Fibroblast of mammary gland (primary cell): ENCODE data around the gene FOXO3.

Source experiments
- DNase-seq: peaks from one replicate; pipeline ENCODE4 v3.0.0-alpha.2; 2010; ENCODE audit warnings: low read depth
- H3K4me3 ChIP-seq: 2 replicates; pipeline ENCODE4 v1.5.1; 2011; ENCODE audit warnings: low read depth, mild to moderate bottlenecking, low read length, moderate library complexity; ENCODE audit not compliant: control insufficient read depth
- CTCF ChIP-seq: conservative IDR thresholded peaks from 2 replicates; pipeline ENCODE4 v1.5.1; 2011; ENCODE audit warnings: low read depth, low read length, inconsistent platforms; ENCODE audit not compliant: control insufficient read depth, insufficient read depth

The FOXO3 gene

GRCh38 chr6:108693430-108694154, 132.9 kb downstream of the FOXO3 start:
- H3K4me3 ChIP-seq: no peak overlapping the region
- no peak for DNase-seq
- TF ChIP-seq CTCF: no peak

GRCh38 chr6:108694816-108695215, 134.1 kb downstream of the FOXO3 start:
- TF ChIP-seq CTCF: no peak
- no peak for DNase-seq
- H3K4me3 ChIP-seq: no peak overlapping the region

- no peak for TF ChIP-seq CTCF
- no peak for DNase-seq
- H3K4me3 ChIP-seq: no peak overlapping the region
Observed at GRCh38 chr6:108697561-108698161, 136.9 kb downstream of the FOXO3 start.

GRCh38 chr6:108698593-108699289, 138.0 kb downstream of the FOXO3 start:
- no peak overlapping the region for H3K4me3 ChIP-seq
- TF ChIP-seq CTCF: no peak
- DNase-seq: no peak

- H3K4me3 ChIP-seq: no peak overlapping the region
- DNase-seq: no peak
- TF ChIP-seq CTCF: no peak
Observed at GRCh38 chr6:108699290-108700041, 138.7 kb downstream of the FOXO3 start.

- TF ChIP-seq CTCF: no peak
- no peak for DNase-seq
- no peak overlapping the region for H3K4me3 ChIP-seq
Observed at GRCh38 chr6:108702106-108702851, 141.6 kb downstream of the FOXO3 start.
